Gastroesophageal sphincter (tissue), 3 donors: ENCODE measurements around the gene FAM171A1.

Experiments used
- EP300 ChIP-seq: sonication (generic); formaldehyde crosslinking; IDR thresholded peaks from one replicate; pipeline ENCODE4 v1.6.1; 2017; ENCODE audit warnings: antibody characterized with exemption, mild to moderate bottlenecking
- POLR2A ChIP-seq, 2 donors: fragments of 450-650 bp; IDR thresholded peaks; one replicate each; pipeline ENCODE4 v1.6.1; 2017; ENCODE audit warnings: antibody characterized with exemption in 2 of 2, mild to moderate bottlenecking in 2 of 2, moderate library complexity in 1 of 2
- POLR2AphosphoS5 ChIP-seq: sonication (generic); formaldehyde crosslinking; IDR thresholded peaks from one replicate; pipeline ENCODE4 v1.6.1; 2017; ENCODE audit warnings: antibody characterized with exemption
- TF ChIP-seq, protein P1 (sequence below), 4 experiments: fragments of 200-600 bp in 2 of 4; fragments of 450-650 bp in 2 of 4; sonication (generic) in 1 of 4; IDR thresholded peaks; one replicate each; pipeline ENCODE4 v1.5.1; 2017 to 2019; ENCODE audit warnings: antibody characterized with exemption in 4 of 4, mild to moderate bottlenecking in 2 of 4, moderate library complexity in 2 of 4

DNA sequence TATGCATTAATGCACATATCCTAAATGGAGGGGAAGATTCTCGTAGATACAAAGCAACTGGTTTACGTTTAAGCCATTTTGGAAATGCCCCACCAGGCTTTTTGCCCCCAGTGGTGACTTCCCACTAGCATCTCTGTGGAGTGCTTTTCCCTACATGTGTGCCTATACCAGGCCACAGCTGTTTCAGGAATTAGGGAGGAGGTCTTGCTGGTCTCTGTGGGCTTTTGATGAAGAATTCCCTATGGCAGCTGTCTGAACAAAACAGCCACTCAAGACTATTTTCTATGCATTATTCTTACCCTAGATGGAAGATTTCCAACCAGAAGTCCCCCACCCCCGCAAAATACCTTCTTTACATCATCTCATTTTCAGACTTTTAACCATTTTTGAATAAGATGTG is 150.6 kb downstream of the FAM171A1 start:
- no peak for TF ChIP-seq POLR2AphosphoS5
- TF ChIP-seq, protein P1, sequence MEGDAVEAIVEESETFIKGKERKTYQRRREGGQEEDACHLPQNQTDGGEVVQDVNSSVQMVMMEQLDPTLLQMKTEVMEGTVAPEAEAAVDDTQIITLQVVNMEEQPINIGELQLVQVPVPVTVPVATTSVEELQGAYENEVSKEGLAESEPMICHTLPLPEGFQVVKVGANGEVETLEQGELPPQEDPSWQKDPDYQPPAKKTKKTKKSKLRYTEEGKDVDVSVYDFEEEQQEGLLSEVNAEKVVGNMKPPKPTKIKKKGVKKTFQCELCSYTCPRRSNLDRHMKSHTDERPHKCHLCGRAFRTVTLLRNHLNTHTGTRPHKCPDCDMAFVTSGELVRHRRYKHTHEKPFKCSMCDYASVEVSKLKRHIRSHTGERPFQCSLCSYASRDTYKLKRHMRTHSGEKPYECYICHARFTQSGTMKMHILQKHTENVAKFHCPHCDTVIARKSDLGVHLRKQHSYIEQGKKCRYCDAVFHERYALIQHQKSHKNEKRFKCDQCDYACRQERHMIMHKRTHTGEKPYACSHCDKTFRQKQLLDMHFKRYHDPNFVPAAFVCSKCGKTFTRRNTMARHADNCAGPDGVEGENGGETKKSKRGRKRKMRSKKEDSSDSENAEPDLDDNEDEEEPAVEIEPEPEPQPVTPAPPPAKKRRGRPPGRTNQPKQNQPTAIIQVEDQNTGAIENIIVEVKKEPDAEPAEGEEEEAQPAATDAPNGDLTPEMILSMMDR (IDR thresholded peaks at IDR 0.05) = no peak
- TF ChIP-seq POLR2A (IDR thresholded peaks at IDR 0.05) = no peak
- no peak for TF ChIP-seq EP300
